NCI-H146 treated with DMSO at 0.1 percent for 48 hours (cell line): ENCODE data around the gene MAPK10.
"Not testable (repeated sequence)": the region's sequence is repeated elsewhere in the genome, so short reads cannot be mapped to it uniquely, and the experiment has no call there.

ENCODE experiments used
- DNase-seq: peaks from one replicate; lab custom pipeline; 2025; ENCODE audit not compliant: unreplicated experiment; lab: John Stamatoyannopoulos, UW

MAPK10 gene

GRCh38 chr4:86344127-86344526 is 15.7 kb downstream of the MAPK10 start:
- no peak for DNase-seq

DNA sequence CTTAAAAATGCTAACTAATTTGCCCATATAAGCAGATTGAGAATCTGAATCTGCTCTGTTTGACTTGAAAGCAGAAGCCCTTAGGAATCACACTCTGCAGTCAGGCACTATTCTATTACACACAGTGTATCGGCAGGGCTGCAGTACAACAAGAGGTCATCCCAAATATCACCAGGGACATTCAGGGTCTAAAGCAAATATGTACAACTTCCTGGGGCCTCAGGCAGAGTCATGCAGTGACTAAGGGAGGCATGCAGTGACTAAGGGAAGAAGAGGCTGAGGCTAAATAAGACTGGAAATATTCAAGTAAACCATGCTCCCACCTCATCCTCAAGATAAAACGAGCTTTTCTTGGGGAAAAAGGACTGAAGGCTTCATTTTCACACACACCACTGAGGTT is 20.9 kb downstream of the MAPK10 start:
- no peak for DNase-seq

DNA sequence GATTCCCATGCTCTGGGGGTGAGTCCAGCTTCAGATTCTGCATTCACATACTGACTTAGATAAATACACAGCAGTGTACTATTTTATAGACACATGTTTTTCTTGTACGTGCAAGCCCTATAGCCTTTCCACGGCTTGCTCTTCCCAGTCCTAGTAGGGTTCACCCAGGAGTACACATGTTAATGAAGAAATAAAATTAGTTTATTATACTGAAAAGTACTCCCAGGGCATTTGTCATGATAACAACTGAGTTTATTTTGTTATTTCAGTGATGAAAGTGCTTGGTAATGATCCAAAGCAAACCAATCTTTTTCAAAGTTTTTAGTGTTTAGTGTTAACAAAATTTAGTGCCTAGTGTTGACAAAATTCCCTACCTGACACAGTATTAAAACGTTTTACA is 21.3 kb downstream of the MAPK10 start:
- DNase-seq = no peak

DNA sequence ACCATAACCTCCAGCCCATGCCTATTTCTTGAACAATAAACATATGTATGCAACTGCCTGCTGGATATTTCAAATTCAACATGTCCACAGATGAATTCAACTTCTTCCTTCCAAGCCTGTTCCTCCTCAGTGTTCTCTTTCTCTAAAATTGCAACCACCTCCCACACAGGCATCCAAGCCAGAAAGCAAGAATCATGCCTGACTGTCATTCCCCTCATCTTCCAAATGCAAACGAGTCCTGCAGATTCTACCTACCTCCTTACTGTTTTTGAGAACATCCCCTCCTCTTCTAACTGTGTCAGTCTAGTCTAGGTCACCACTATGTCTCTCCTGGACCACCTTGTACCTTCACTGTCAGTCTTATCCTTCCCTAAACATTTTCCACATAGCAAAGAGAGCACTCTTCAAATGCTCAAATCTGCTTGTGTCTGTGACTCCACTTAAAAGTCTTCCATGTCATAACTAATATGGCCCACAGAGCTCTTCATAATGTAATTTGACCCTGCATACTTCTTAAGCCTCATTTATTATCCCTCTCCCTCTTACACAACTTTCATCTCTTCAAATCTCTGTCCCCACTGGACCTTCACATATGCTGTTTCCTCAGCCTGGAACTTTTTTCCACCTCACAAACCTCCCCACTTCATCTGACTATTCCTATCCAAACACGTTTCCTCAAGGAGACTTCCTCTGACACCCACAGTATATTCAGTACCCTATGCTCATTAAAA is 25.7 kb downstream of the MAPK10 start:
- no peak for DNase-seq

DNA sequence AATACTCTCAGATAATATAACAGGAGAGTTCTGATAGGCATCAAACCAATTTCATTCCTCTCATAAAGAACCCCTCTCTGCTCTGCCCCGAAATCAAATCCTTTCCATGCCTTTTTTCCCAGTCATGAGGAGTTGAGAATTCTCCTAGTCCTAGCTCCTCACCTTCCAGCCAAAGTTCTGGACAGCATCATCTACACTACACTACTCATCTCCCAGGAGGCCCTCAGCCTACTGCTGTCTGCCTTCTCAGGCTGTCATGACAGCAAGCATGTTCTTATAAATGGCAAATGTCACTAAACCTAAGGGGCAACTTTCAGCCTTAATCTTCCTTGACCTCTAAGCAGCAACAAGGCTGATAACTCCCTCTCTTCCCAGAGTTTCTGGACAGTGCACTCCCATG is 26.6 kb downstream of the MAPK10 start:
- no peak for DNase-seq

GRCh38 chr4:86330961-86331742 is 28.7 kb downstream of the MAPK10 start:
- no peak for DNase-seq

GRCh38 chr4:86330411-86330810 is 29.4 kb downstream of the MAPK10 start:
- DNase-seq = not testable (repeated sequence)

DNA sequence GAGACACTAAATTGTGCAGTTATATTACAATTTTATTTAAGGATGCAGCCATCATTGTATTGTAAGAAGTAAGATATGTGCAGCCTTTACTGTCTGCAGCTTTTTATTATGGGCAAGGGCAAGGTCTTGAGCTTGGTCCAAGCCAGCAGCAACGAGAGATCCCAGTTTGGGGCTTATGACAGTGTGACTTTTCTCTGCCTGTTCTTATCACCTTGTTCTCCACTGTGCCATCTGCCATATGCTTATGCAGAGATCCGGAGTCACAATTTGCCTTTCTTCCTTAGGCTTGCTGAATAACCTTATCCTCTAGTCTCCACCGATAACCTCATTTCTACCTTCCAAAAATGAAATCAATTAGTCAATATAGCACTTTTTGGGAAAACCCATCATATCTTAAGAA is 30.4 kb downstream of the MAPK10 start:
- no peak for DNase-seq

GRCh38 chr4:86326400-86326799 is 33.5 kb downstream of the MAPK10 start:
- no peak for DNase-seq

GRCh38 chr4:86319390-86319789 is 40.5 kb downstream of the MAPK10 start:
- no peak for DNase-seq

GRCh38 chr4:86315579-86315978 is 44.3 kb downstream of the MAPK10 start:
- DNase-seq = no peak

DNA sequence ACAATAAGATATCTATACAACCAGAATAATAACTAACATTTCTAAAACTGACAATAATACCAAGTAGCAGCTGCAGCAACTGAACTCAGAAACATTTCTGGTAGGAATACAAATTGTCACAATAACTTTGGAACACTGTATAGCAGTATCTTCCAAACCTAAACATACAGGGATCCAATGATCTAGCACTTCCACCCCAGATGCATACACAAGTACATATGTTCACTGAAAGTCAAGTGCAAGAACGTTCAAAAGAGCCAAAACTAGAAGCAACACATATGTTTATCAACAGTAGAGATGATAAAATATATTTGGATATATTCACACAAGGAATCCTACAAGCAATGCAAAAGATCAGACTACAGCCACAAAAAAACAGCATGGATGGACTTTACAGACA is 46.2 kb downstream of the MAPK10 start:
- no peak for DNase-seq

- no peak for DNase-seq
These were observed 52.4 kb downstream of the MAPK10 start for GRCh38 chr4:86307432-86307831.

GRCh38 chr4:86306816-86307215 is 53.0 kb downstream of the MAPK10 start:
- DNase-seq = no peak

GRCh38 chr4:86302830-86303229 is 57.0 kb downstream of the MAPK10 start:
- DNase-seq = no peak

GRCh38 chr4:86302251-86302650 is 57.6 kb downstream of the MAPK10 start:
- peak; percentile 2 for DNase-seq

DNA sequence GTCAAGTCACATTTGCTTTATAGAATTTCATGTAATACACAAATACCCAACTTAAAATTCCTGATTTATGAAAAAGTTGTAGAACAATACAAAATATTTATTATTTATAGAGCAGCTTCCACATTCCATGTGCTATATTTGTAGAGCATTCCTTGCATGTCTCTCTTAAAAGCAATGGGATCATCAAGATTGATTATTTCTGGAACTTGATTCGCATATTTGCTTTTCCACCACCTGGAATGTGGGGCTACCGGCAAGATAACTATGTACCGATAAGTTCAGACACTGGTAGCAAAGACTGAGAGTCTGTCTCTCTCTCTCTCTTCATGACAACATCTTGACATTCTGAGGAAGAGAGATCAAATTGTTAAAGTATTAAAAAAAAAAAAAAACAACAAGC is 59.3 kb downstream of the MAPK10 start:
- DNase-seq = no peak

DNA sequence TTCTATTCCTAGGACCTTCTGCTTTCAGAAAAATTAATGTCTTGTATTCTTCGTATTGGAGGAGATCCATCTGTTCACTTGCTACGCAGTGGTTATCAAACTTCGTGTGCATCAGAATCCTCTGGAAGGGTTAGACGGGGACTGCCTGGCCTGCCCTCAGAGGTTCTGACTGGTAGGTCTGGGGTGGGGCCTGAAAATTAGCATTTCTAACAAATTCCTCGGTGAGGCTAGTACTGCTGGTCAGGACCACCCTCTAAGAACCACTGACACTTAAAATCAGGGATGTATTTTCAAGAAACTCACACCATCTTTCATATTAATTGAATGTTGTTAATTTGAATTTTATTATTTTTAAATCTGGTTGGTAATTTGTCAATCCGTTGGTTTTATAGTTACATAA is 63.0 kb downstream of the MAPK10 start:
- no peak for DNase-seq

DNA sequence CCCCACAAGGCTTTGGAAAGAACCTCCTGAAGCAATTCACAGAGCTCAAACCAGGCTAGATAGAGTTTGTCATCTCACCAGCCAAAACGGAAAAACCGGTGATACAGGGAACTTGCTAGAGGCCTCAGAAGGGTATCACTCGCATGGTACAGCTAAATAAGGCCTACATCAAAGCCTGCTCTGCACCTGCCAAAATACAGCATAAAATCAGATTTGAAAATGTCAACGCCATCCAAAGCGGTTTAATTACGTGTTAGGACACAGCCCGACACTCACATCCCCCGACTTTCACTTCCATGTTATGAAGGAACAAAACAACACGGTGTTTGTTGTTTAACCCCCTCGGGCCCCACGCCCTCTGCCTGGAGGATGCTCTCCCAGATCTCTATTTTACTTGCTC is 65.0 kb downstream of the MAPK10 start:
- DNase-seq = no peak

GRCh38 chr4:86291180-86291579 is 68.7 kb downstream of the MAPK10 start:
- DNase-seq = no peak

DNA sequence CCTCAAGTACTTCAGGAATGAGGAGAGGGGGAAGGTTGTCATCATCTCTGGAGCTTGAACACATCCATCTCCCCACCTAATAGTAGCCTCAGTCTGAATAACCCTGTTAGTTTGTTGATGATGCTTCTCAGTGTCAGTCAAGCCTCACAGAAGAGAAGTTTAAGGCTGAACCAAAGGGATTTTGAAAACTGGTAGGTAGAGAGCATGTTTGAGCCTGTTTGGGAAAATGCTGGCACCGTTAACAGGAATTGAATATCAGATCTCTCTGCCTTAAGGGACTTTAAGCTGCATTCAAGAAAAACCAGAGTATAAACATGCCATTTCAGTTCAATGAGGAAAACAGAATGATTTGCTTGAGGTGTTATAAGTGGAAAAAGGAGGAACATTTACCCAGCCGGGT is 73.1 kb downstream of the MAPK10 start:
- DNase-seq = no peak

DNA sequence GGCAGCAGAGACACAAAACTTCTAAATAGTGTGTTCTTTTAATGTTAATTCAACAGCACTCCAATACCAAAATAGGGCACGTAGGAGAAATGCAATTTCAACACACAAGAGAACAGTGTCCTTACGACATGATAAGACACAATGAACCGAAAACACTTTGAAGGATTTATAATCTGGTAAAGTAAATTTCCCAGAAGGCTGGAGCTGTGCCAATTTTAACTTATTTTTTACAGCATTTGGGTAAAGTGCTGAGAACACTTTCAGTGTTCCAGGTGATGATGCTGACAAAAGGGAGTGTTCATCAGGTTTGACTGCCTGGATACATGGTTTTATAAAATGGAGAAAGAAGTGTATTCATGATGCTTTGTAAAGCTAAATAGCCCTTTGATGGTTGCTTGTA is 76.5 kb downstream of the MAPK10 start:
- DNase-seq = no peak

GRCh38 chr4:86280246-86280645 is 79.6 kb downstream of the MAPK10 start:
- DNase-seq = no peak
